ENCODE data around the gene WNT5B.

DNA sequence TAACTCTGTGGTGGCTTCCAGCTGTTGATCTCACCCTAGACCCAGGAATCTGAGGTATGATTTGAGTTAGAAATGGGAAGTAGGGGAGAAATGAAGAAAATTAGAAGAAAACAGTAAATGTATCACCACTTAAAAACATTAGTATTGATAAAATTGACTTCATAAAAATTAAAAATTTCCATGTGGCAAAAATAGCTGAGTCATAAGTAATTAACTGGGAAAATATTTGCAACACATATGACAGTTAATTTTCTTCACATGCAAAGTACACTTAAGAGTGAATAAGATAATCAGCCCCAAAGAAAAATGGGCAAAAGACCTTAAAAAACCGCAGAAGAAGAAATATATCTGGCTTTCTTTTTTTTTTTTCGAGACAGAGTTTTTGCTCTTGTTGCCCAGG is 36.3 kb downstream of the WNT5B start:
- TF ChIP-seq, protein P1, sequence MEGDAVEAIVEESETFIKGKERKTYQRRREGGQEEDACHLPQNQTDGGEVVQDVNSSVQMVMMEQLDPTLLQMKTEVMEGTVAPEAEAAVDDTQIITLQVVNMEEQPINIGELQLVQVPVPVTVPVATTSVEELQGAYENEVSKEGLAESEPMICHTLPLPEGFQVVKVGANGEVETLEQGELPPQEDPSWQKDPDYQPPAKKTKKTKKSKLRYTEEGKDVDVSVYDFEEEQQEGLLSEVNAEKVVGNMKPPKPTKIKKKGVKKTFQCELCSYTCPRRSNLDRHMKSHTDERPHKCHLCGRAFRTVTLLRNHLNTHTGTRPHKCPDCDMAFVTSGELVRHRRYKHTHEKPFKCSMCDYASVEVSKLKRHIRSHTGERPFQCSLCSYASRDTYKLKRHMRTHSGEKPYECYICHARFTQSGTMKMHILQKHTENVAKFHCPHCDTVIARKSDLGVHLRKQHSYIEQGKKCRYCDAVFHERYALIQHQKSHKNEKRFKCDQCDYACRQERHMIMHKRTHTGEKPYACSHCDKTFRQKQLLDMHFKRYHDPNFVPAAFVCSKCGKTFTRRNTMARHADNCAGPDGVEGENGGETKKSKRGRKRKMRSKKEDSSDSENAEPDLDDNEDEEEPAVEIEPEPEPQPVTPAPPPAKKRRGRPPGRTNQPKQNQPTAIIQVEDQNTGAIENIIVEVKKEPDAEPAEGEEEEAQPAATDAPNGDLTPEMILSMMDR (IDR thresholded peaks at IDR 0.05 in 8 of 11, conservative IDR thresholded peaks at IDR 0.05 in 3 of 11) = no peak
- no peak for TF ChIP-seq POLR2AphosphoS5 (IDR thresholded peaks at IDR 0.05)
- no peak for TF ChIP-seq POLR2A (IDR thresholded peaks at IDR 0.05)
